CD4-positive, alpha-beta T cell treated with Interleukin-21 for 1 hour (primary cell): ENCODE results near the gene SLC5A6.
"Not testable (repeated sequence)": the region's sequence is repeated elsewhere in the genome, so short reads cannot be mapped to it uniquely, and the experiment has no call there.

Experiments
- DNase-seq: peaks from one replicate; pipeline ENCODE4 v3.0.0-alpha.2; 2020

SLC5A6 gene

GRCh38 chr2:27203741-27204140 is 8.3 kb downstream of the SLC5A6 start:
- no peak for DNase-seq

GRCh38 chr2:27202854-27203253 is 9.2 kb downstream of the SLC5A6 start:
- DNase-seq: no peak

GRCh38 chr2:27201675-27202074 is 10.4 kb downstream of the SLC5A6 start:
- DNase-seq: no peak

- no peak for DNase-seq
Observed at GRCh38 chr2:27199241-27199640, 12.8 kb downstream of the SLC5A6 start.

- no peak for DNase-seq
Observed at GRCh38 chr2:27198627-27199026, 13.4 kb downstream of the SLC5A6 start.

- not testable (repeated sequence) for DNase-seq
Observed at GRCh38 chr2:27198068-27198467, 14.0 kb downstream of the SLC5A6 start.

- not testable (repeated sequence) for DNase-seq
Observed at GRCh38 chr2:27195799-27196198, 16.3 kb downstream of the SLC5A6 start.

GRCh38 chr2:27194538-27195354 is 17.3 kb downstream of the SLC5A6 start:
- no peak for DNase-seq

GRCh38 chr2:27191070-27191829 is 20.8 kb downstream of the SLC5A6 start:
- peak; percentile 69 for DNase-seq

GRCh38 chr2:27189989-27190388 is 22.1 kb downstream of the SLC5A6 start:
- no peak for DNase-seq

GRCh38 chr2:27186613-27187345 is 25.3 kb downstream of the SLC5A6 start:
- no peak for DNase-seq

GRCh38 chr2:27185331-27186026 is 26.6 kb downstream of the SLC5A6 start:
- DNase-seq: no peak

- no peak for DNase-seq
Observed at GRCh38 chr2:27184115-27184514, 28.0 kb downstream of the SLC5A6 start.

GRCh38 chr2:27182346-27182745 is 29.7 kb downstream of the SLC5A6 start:
- no peak for DNase-seq

- no peak for DNase-seq
Observed at GRCh38 chr2:27179344-27180000, 32.6 kb downstream of the SLC5A6 start.

- no peak for DNase-seq
Observed at GRCh38 chr2:27178469-27178868, 33.6 kb downstream of the SLC5A6 start.

- no peak for DNase-seq
Observed at GRCh38 chr2:27177441-27178351, 34.4 kb downstream of the SLC5A6 start.

GRCh38 chr2:27175781-27176180 is 36.3 kb downstream of the SLC5A6 start:
- not testable (repeated sequence) for DNase-seq

- no peak for DNase-seq
Observed at GRCh38 chr2:27175330-27175729, 36.7 kb downstream of the SLC5A6 start.

GRCh38 chr2:27174638-27175037 is 37.4 kb downstream of the SLC5A6 start:
- DNase-seq: no peak

- no peak for DNase-seq
Observed at GRCh38 chr2:27171351-27171848, 40.7 kb downstream of the SLC5A6 start.
